Panc1 (cell line): ENCODE results near the gene CCN2. TPM values are rescaled to one million over a fixed set of nuclear protein-coding genes. Genes with fewer than 3 reads are reported as not detected.

ENCODE experiments used
- ATAC-seq: fragments of 200-7000 bp; cut with Tn5 transposase; 2 replicates; pipeline ENCODE4 v1.9.1; 2020; ENCODE audit warnings: mild to moderate bottlenecking, moderate library complexity
- BruUV-seq: library from RNA; stranded (reverse); fragments of 400-500 nt; replicated peaks from 2 replicates; lab custom pipeline; 2021; lab: Mats Ljungman, UMichigan
- CTCF ChIA-PET: fragments of 300-600 bp; sonication (Branson Sonifier 250); formaldehyde crosslinking; loops from one replicate; lab custom pipeline; 2022; ENCODE audit warnings: antibody characterized with exemption; lab: Charles Lee
- POLR2A ChIA-PET: fragments of 300-600 bp; sonication (Branson Sonifier 250); formaldehyde crosslinking; loops from one replicate; lab custom pipeline; 2022; ENCODE audit warnings: antibody characterized with exemption; lab: Charles Lee
- DNase-seq: peaks from one replicate; pipeline ENCODE4 v3.0.0-alpha.2; 2010; ENCODE audit warnings: low read depth, low spot score
- H3K27ac ChIP-seq: 2 replicates; pipeline ENCODE4 v1.5.1; 2011; ENCODE audit warnings: mild to moderate bottlenecking, low read length, inconsistent platforms
- H3K27me3 ChIP-seq: fragments of 200-500 bp; sonication (Bioruptor generic); 2 replicates; pipeline ENCODE4 v1.6.0; 2014; ENCODE audit warnings: low read length, inconsistent platforms; ENCODE audit not compliant: control insufficient read depth, insufficient read depth
- H3K36me3 ChIP-seq: fragments of 200-500 bp; sonication (Bioruptor generic); 2 replicates; pipeline ENCODE4 v1.5.1; 2014; ENCODE audit warnings: inconsistent platforms, mild to moderate bottlenecking, low read length, moderate library complexity; ENCODE audit not compliant: control insufficient read depth, insufficient read depth
- H3K4me1 ChIP-seq: 2 replicates; pipeline ENCODE4 v1.5.1; 2011; ENCODE audit warnings: inconsistent platforms, mild to moderate bottlenecking, low read length, moderate library complexity; ENCODE audit not compliant: control insufficient read depth, insufficient read depth
- H3K4me3 ChIP-seq, 2 experiments: 2 replicates each; pipeline ENCODE4 v1.5.1; 2011 to 2012; ENCODE audit warnings: low read depth in 2 of 2, low read length in 2 of 2, mild to moderate bottlenecking in 2 of 2, inconsistent platforms in 1 of 2, moderate library complexity in 1 of 2
- H3K9me3 ChIP-seq: fragments of 200-500 bp; sonication (Bioruptor generic); 2 replicates; pipeline ENCODE4 v1.5.1; 2014; ENCODE audit warnings: low read depth, mild to moderate bottlenecking, inconsistent platforms, low read length, moderate library complexity; ENCODE audit not compliant: control insufficient read depth, insufficient read depth
- CTCF ChIP-seq: fragments of 450-650 bp; IDR thresholded peaks from 2 replicates; pipeline ENCODE4 v1.5.1; 2017; ENCODE audit warnings: mild to moderate bottlenecking
- POLR2AphosphoS5 ChIP-seq: IDR thresholded peaks from 2 replicates; pipeline ENCODE4 v1.6.1; 2012; ENCODE audit warnings: mild to moderate bottlenecking, low read depth, low read length, moderate library complexity
- REST ChIP-seq, 2 experiments: IDR thresholded peaks; 2 replicates each; pipeline ENCODE4 v1.6.1; 2011 to 2012; ENCODE audit warnings: low read depth in 2 of 2, control low read depth in 1 of 2, low read length in 1 of 2, mild to moderate bottlenecking in 1 of 2, moderate library complexity in 1 of 2; ENCODE audit not compliant: insufficient read depth in 1 of 2
- SIN3A ChIP-seq: IDR thresholded peaks from 2 replicates; pipeline ENCODE4 v1.6.1; 2012; ENCODE audit warnings: low read depth, mild to moderate bottlenecking, low read length, moderate library complexity, borderline replicate concordance; ENCODE audit not compliant: insufficient read depth
- TCF7L2 ChIP-seq: IDR thresholded peaks from 2 replicates; pipeline ENCODE4 v1.6.1; 2011; ENCODE audit warnings: mild to moderate bottlenecking, low read depth, low read length, inconsistent platforms
- in situ Hi-C: cut with HindIII; loops from 2 replicates; pipeline ENCODE4 v1.10.0; 2016; ENCODE audit warnings: low sequenced_read_pairs, low pct_unique_long_range_greater_than_20kb
- intact Hi-C: fragments of 100-400 bp; cut with micrococcal nuclease; formaldehyde crosslinking; loops from one replicate; pipeline ENCODE4 v1.10.0; 2022; ENCODE audit not compliant: unreplicated experiment
- total RNA-seq: library from RNA; stranded (reverse); gene quantifications from one replicate; pipeline ENCODE4 v1.2.1, GENCODE V29; 2021; ENCODE audit not compliant: unreplicated experiment

The CCN2 gene
- total RNA-seq, 1 experiment from 2014 or later: 155 TPM

- ChIA-PET POLR2A (no interaction called here), CTCF (interaction anchor here (0.6 to 1.4 kb wide), 3 partner anchors 191 to 356 kb away, joined by 3 to 5 read pairs (median 3); no protein-coding TSS in a partner anchor)
- BruUV-seq: no TSS peak
- intact Hi-C loops: loop anchor here (5.0 kb wide), 1 partner anchor 354 kb away; no protein-coding TSS in a partner anchor
- Histone ChIP-seq H3K4me3 (no peak overlapping the region), H3K9me3 (no peaks in the 10 kb centered on the region), H3K4me1 (no peaks in the 10 kb centered on the region; the same call in 1 of the 2 replicates), H3K27ac (no peak overlapping the region), H3K36me3 (no peaks in the 10 kb centered on the region), H3K27me3 (no peaks in the 10 kb centered on the region)
- ATAC-seq: peak; percentile 83
- in situ Hi-C loops: no loop called here
- no peak for DNase-seq
- TF ChIP-seq CTCF: peak; percentile 77
- no peak for TF ChIP-seq SIN3A
- TF ChIP-seq POLR2AphosphoS5: no peak
- no peak for TF ChIP-seq TCF7L2
- no peak for TF ChIP-seq REST (IDR thresholded peaks at IDR 0.05; ENCODE audit: insufficient read depth in 1 of 2, low read depth in 2 of 2, low read length in 1 of 2)
Measured at GRCh38 chr6:131923356-131923755, 27.8 kb downstream of the CCN2 start.

- Histone ChIP-seq H3K9me3 (no peaks in the 10 kb centered on the region), H3K4me3 (no peak overlapping the region), H3K4me1 (no peaks in the 10 kb centered on the region; the same call in 1 of the 2 replicates), H3K36me3 (no peaks in the 10 kb centered on the region), H3K27ac (no peak overlapping the region), H3K27me3 (no peaks in the 10 kb centered on the region)
- intact Hi-C loops (loop anchor here (5.0 kb wide), 1 partner anchor 357 kb away; no protein-coding TSS in a partner anchor), in situ Hi-C loops (no loop called here)
- TF ChIP-seq TCF7L2 (no peak), SIN3A (no peak), CTCF (no peak), POLR2AphosphoS5 (no peak), REST (IDR thresholded peaks at IDR 0.05; ENCODE audit: insufficient read depth in 1 of 2, low read depth in 2 of 2, low read length in 1 of 2) (no peak)
- BruUV-seq: no TSS peak
- ChIA-PET POLR2A (no interaction called here), CTCF (no interaction called here)
- no peak for DNase-seq
- ATAC-seq: no peak
Measured at GRCh38 chr6:131920656-131921055, 30.5 kb downstream of the CCN2 start.
